GM12891 (cell line): ENCODE measurements around the gene XPC.
"Not testable (repeated sequence)": the region's sequence is repeated elsewhere in the genome, so short reads cannot be mapped to it uniquely, and the experiment has no call there.

ENCODE experiments used
- POLR2A ChIP-seq: IDR thresholded peaks from 2 replicates; pipeline ENCODE4 v1.6.1; 2011; ENCODE audit warnings: low read depth, low read length, control low read depth
- POLR2AphosphoS5 ChIP-seq: IDR thresholded peaks from 2 replicates; pipeline ENCODE4 v1.6.1; 2011; ENCODE audit warnings: low read depth, low read length, control low read depth
- POU2F2 ChIP-seq: IDR thresholded peaks from 2 replicates; pipeline ENCODE4 v1.6.1; 2011; ENCODE audit warnings: low read depth, mild to moderate bottlenecking, control low read depth, low read length, moderate library complexity
- SPI1 ChIP-seq: IDR thresholded peaks from 2 replicates; pipeline ENCODE4 v1.6.1; 2011; ENCODE audit warnings: low read depth, low read length, control low read depth
- TAF1 ChIP-seq: IDR thresholded peaks from 2 replicates; pipeline ENCODE4 v1.6.1; 2011; ENCODE audit warnings: low read depth, low read length, control low read depth

DNA sequence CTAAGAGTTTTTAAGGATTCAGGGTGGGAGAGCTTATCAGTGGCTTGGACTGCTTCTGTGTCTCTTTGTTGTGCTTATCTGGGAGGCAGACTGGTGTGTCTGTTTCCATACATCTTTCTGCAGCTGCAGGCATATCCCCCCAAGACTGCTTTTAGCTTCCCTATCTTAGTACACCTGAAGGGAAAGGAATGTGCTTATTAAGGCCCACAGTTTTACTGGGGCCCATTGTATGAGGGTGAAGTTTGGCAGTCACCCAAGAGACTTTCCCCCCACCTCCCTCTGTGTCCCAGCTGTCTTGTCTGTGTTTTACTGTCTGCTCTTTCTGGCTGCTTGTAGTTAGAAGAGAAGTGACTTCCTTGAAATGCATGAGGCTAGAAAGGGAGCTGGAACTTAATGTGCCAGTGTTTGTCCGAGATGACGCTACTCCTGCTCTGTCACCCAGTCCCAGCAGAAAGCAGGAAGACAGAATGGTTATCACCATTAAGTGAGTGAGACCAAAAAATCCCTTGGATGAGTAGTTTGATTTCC is 57.4 kb downstream of the XPC start:
- TF ChIP-seq POLR2A, POU2F2, POLR2AphosphoS5, SPI1, TAF1: not testable (repeated sequence)
